H1 (cell line): ENCODE results near the gene ERMARD. TPM values are rescaled to one million over a fixed set of nuclear protein-coding genes. Genes with fewer than 3 reads are reported as not detected.

ENCODE experiments used
- CTCF ChIA-PET: fragments of 300-600 bp; sonication (Branson Sonifier 250); formaldehyde crosslinking; loops from one replicate; lab custom pipeline; 2021; ENCODE audit not compliant: partially characterized antibody; lab: Charles Lee
- POLR2A ChIA-PET: fragments of 300-600 bp; sonication (Branson Sonifier 250); formaldehyde crosslinking; loops from one replicate; lab custom pipeline; 2021; ENCODE audit warnings: inconsistent platforms; ENCODE audit not compliant: partially characterized antibody; lab: Charles Lee
- DNase-seq, 2 experiments: peaks; one replicate each; pipeline versions ENCODE4 v3.0.0 to v3.0.0-alpha.2; 2010 to 2022; ENCODE audit warnings: low spot score in 2 of 2, low read depth in 1 of 2, mixed read lengths in 1 of 2
- FAIRE-seq: peaks from 2 replicates; lab custom pipeline; 2011; peaks lifted over from hg19 to GRCh38; lab: Jason Lieb, UNC
- H2AFZ ChIP-seq: 2 replicates; pipeline ENCODE4 v1.8.1; 2012; ENCODE audit warnings: low read length, inconsistent platforms
- H2AK5ac ChIP-seq: 2 replicates; pipeline ENCODE4 v1.6.1; 2013; ENCODE audit warnings: low read depth, low read length
- H2BK120ac ChIP-seq: replicated peaks from 2 replicates; pipeline ENCODE3; 2013; ENCODE audit warnings: low read depth, low read length, inconsistent platforms
- H2BK12ac ChIP-seq: 2 replicates; pipeline ENCODE4 v1.6.1; 2013; ENCODE audit warnings: low read depth, low read length
- H2BK15ac ChIP-seq: 2 replicates; pipeline ENCODE4 v1.6.1; 2013; ENCODE audit warnings: low read length
- H2BK20ac ChIP-seq: 2 replicates; pipeline ENCODE4 v1.6.1; 2013; ENCODE audit warnings: low read length
- H2BK5ac ChIP-seq: 2 replicates; pipeline ENCODE4 v1.6.1; 2013; ENCODE audit warnings: low read depth, low read length
- H3K14ac ChIP-seq: 2 replicates; pipeline ENCODE4 v1.6.1; 2013; ENCODE audit warnings: inconsistent platforms; ENCODE audit not compliant: insufficient read length
- H3K18ac ChIP-seq: 2 replicates; pipeline ENCODE4 v1.6.1; 2013; ENCODE audit warnings: low read length; ENCODE audit errors: extremely low read depth
- H3K23ac ChIP-seq: 2 replicates; pipeline ENCODE4 v1.6.1; 2013; ENCODE audit warnings: inconsistent platforms; ENCODE audit not compliant: insufficient read length
- H3K23me2 ChIP-seq: 2 replicates; pipeline ENCODE4 v1.6.1; 2013; ENCODE audit warnings: low read depth, low read length
- H3K27ac ChIP-seq: 2 replicates; pipeline ENCODE4 v1.6.1; 2011; ENCODE audit warnings: low read depth, low read length, inconsistent platforms
- H3K27me3 ChIP-seq, 4 experiments: replicated peaks in 1 of 4; 1 replicate in 1 of 4; 2 replicates in 3 of 4; pipeline versions ENCODE4 v1.6.1 to v1.8.1; 2011 to 2013; ENCODE audit warnings: low read length in 3 of 4, mild to moderate bottlenecking in 3 of 4, inconsistent platforms in 2 of 4, mixed read lengths in 2 of 4, moderate library complexity in 1 of 4; ENCODE audit not compliant: control insufficient read depth in 3 of 4, insufficient read depth in 3 of 4; ENCODE audit errors: extremely low read depth in 1 of 4
- H3K36me3 ChIP-seq, 4 experiments: 2 replicates each; pipeline versions ENCODE4 v1.6.1 to v1.8.1; 2011 to 2013; ENCODE audit warnings: mild to moderate bottlenecking in 4 of 4, low read length in 3 of 4, moderate library complexity in 2 of 4, control low read depth in 1 of 4, inconsistent platforms in 1 of 4; ENCODE audit not compliant: insufficient read depth in 4 of 4, control insufficient read depth in 2 of 4
- H3K4ac ChIP-seq: replicated peaks from 2 replicates; pipeline ENCODE3; 2013; ENCODE audit warnings: low read length, low read depth, mixed read lengths, inconsistent platforms; ENCODE audit not compliant: insufficient read length
- H3K4me1 ChIP-seq, 4 experiments: replicated peaks in 1 of 4; 1 replicate in 1 of 4; 2 replicates in 3 of 4; pipeline versions ENCODE4 v1.6.1 to v1.8.1; 2011 to 2013; ENCODE audit warnings: low read length in 3 of 4, inconsistent platforms in 2 of 4, mixed read lengths in 1 of 4; ENCODE audit not compliant: insufficient read depth in 4 of 4, control insufficient read depth in 3 of 4
- H3K4me2 ChIP-seq, 2 experiments: 2 replicates each; pipeline versions ENCODE4 v1.6.1 to v1.8.1; 2011 to 2013; ENCODE audit warnings: low read depth in 2 of 2, low read length in 2 of 2, control low read depth in 1 of 2, inconsistent platforms in 1 of 2, mild to moderate bottlenecking in 1 of 2; ENCODE audit not compliant: insufficient read depth in 1 of 2
- H3K4me3 ChIP-seq, 4 experiments: fragments of 200-600, 300-600 bp in 1 of 4; sonication (generic), shearing (Covaris generic), sonication (Bioruptor Twin) in 1 of 4; 2 replicates each; pipeline versions ENCODE4 v1.5.1 to v1.8.1; 2011 to 2016; ENCODE audit warnings: low read length in 4 of 4, low read depth in 3 of 4, control low read depth in 2 of 4, inconsistent platforms in 2 of 4, mild to moderate bottlenecking in 2 of 4, mixed read lengths in 1 of 4, moderate library complexity in 1 of 4; ENCODE audit not compliant: insufficient read depth in 2 of 4; ENCODE audit errors: extremely low read depth in 1 of 4
- H3K56ac ChIP-seq: replicated peaks from 2 replicates; pipeline ENCODE3; 2013; ENCODE audit warnings: low read depth, mild to moderate bottlenecking, mixed read lengths, low read length, inconsistent platforms; ENCODE audit not compliant: insufficient read length
- H3K79me1 ChIP-seq: 2 replicates; pipeline ENCODE4 v1.6.1; 2013; ENCODE audit warnings: low read depth, low read length, control low read depth
- H3K79me2 ChIP-seq, 2 experiments: 2 replicates each; pipeline versions ENCODE4 v1.6.1 to v1.8.1; 2012 to 2013; ENCODE audit warnings: low read length in 2 of 2, mild to moderate bottlenecking in 2 of 2, inconsistent platforms in 1 of 2; ENCODE audit not compliant: insufficient read depth in 2 of 2, control insufficient read depth in 1 of 2
- H3K9ac ChIP-seq, 4 experiments: replicated peaks in 1 of 4; 1 replicate in 1 of 4; 2 replicates in 3 of 4; pipeline versions ENCODE4 v1.6.1 to v1.8.1; 2011 to 2013; ENCODE audit warnings: low read depth in 3 of 4, low read length in 3 of 4, control low read depth in 2 of 4, mild to moderate bottlenecking in 2 of 4, moderate library complexity in 2 of 4, inconsistent platforms in 1 of 4; ENCODE audit errors: extremely low read depth in 1 of 4
- H3K9me3 ChIP-seq, 2 experiments: 2 replicates each; pipeline versions ENCODE4 v1.6.1 to v1.8.1; 2012 to 2013; ENCODE audit warnings: mild to moderate bottlenecking in 2 of 2, moderate library complexity in 2 of 2, control low read depth in 1 of 2, inconsistent platforms in 1 of 2, low read depth in 1 of 2, low read length in 1 of 2, mixed read lengths in 1 of 2; ENCODE audit not compliant: insufficient read depth in 2 of 2
- H4K20me1 ChIP-seq, 2 experiments: replicated peaks in 1 of 2; 2 replicates each; pipeline versions ENCODE3 to v1.8.1; 2011 to 2013; ENCODE audit warnings: inconsistent platforms in 2 of 2, low read length in 2 of 2, mild to moderate bottlenecking in 1 of 2; ENCODE audit not compliant: insufficient read depth in 2 of 2, control insufficient read depth in 1 of 2
- H4K5ac ChIP-seq: 2 replicates; pipeline ENCODE4 v1.6.1; 2013; ENCODE audit warnings: low read length, low read depth, mixed read lengths, inconsistent platforms; ENCODE audit not compliant: insufficient read length
- H4K8ac ChIP-seq: 2 replicates; pipeline ENCODE4 v1.8.0; 2013; ENCODE audit warnings: mild to moderate bottlenecking, moderate library complexity, low read length, inconsistent platforms; ENCODE audit not compliant: insufficient read depth; ENCODE audit errors: extremely low read depth
- H4K91ac ChIP-seq: replicated peaks from 2 replicates; pipeline ENCODE3; 2013; ENCODE audit warnings: low read length, mixed read lengths, inconsistent platforms; ENCODE audit not compliant: insufficient read length
- CBX8 ChIP-seq: fragments of 300-800, 300-1000 bp; sonication (generic); IDR thresholded peaks from 2 replicates; pipeline ENCODE4 v1.7.1; 2016; ENCODE audit warnings: low read depth, low read length, borderline replicate concordance
- EZH2 ChIP-seq: fragments of 200-600 bp; sonication (generic); IDR thresholded peaks from 2 replicates; pipeline ENCODE4 v1.7.1; 2012; ENCODE audit warnings: low read depth, mild to moderate bottlenecking, moderate library complexity, low read length, inconsistent platforms; ENCODE audit not compliant: severe bottlenecking
- HDAC2 ChIP-seq, 2 experiments: fragments of 300-600 bp in 1 of 2; sonication (generic) in 1 of 2; IDR thresholded peaks; 2 replicates each; pipeline ENCODE4 v1.6.1; 2011 to 2012; ENCODE audit warnings: low read depth in 2 of 2, low read length in 2 of 2, mild to moderate bottlenecking in 2 of 2, moderate library complexity in 2 of 2, borderline replicate concordance in 1 of 2, inconsistent platforms in 1 of 2
- KDM1A ChIP-seq: fragments of 200-600, 300-600 bp; sonication (generic); IDR thresholded peaks from 2 replicates; pipeline ENCODE4 v1.7.1; 2016; ENCODE audit warnings: mild to moderate bottlenecking, low read length, borderline replicate concordance
- POLR2A ChIP-seq, 2 experiments: IDR thresholded peaks; 1 replicate in 1 of 2; 2 replicates in 1 of 2; pipeline ENCODE4 v1.6.1; 2011; ENCODE audit warnings: low read depth in 2 of 2, low read length in 2 of 2, mild to moderate bottlenecking in 2 of 2; ENCODE audit errors: control extremely low read depth in 1 of 2
- RAD21 ChIP-seq, 2 experiments: IDR thresholded peaks in 1 of 2; conservative IDR thresholded peaks in 1 of 2; 2 replicates each; pipeline ENCODE4 v1.6.1; 2011; ENCODE audit warnings: low read depth in 2 of 2, low read length in 2 of 2, improper control_type of control experiment in 1 of 2, inconsistent platforms in 1 of 2, mild to moderate bottlenecking in 1 of 2, moderate library complexity in 1 of 2
- TAF1 ChIP-seq: IDR thresholded peaks from 2 replicates; pipeline ENCODE4 v1.6.1; 2011; ENCODE audit warnings: mild to moderate bottlenecking, low read depth, low read length
- TCF12 ChIP-seq: IDR thresholded peaks from 2 replicates; pipeline ENCODE4 v1.6.1; 2011; ENCODE audit warnings: low read depth, mild to moderate bottlenecking, low read length
- USF2 ChIP-seq: IDR thresholded peaks from 2 replicates; pipeline ENCODE4 v1.6.1; 2011; ENCODE audit warnings: low read length, improper control_type of control experiment
- YY1 ChIP-seq: IDR thresholded peaks from 2 replicates; pipeline ENCODE4 v1.6.1; 2011; ENCODE audit warnings: low read depth, mild to moderate bottlenecking, low read length
- WGBS, 2 experiments: shearing (Covaris generic) in 1 of 2; methylation state at CpG; one replicate each; pipeline versions ENCODE4 v1.1.6 to v1.1.7; 2013 to 2015; ENCODE audit warnings: low lambda C conversion rate in 2 of 2, mixed read lengths in 2 of 2, inconsistent platforms in 1 of 2, low coverage in 1 of 2, missing lambda C conversion rate in 1 of 2; ENCODE audit not compliant: insufficient replicate concordance in 2 of 2, insufficient coverage in 1 of 2, insufficient read length in 1 of 2; ENCODE audit errors: extremely low coverage in 1 of 2, missing lambda C conversion rate in 1 of 2; 5-methylcytosine and 5-hydroxymethylcytosine counted together
- polyA plus RNA-seq, 7 experiments: library from polyadenylated mRNA; depleted of rRNA in 3 of 7; stranded (reverse) in 5 of 7; unstranded in 2 of 7; fragments of >200 nt in 5 of 7; fragments of 200-250 nt in 2 of 7; gene quantifications; 1 replicate in 5 of 7; 2 replicates in 1 of 7; 4 replicates in 1 of 7; pipeline versions ENCODE4 v1.2.1 to v1.2.3, GENCODE V29; 2011 to 2013; ENCODE audit warnings: missing spikeins in 2 of 7, mixed read lengths in 2 of 7
- total RNA-seq: library from RNA; stranded (reverse); fragmentation: NEBNext Ultra II Directional; extraction: Animal tissue kit (Norgen Biotek cat#: 25700); gene quantifications from 2 replicates; pipeline ENCODE4 v1.2.1, GENCODE V29; 2021

ERMARD gene
- total and polyA plus RNA-seq, 2 of the 8 experiments (the other 6 are each of a cell fraction or from before 2014, with no cell fraction given): 12.2 to 25.6 TPM

GRCh38 chr6:169779896-169780295, 28.5 kb downstream of the ERMARD start:
- Histone ChIP-seq H3K36me3 (peaks cover 0 to 3% (median 0%) of the 10 kb centered on the region in 4 experiments; a peak in 1 of 8 replicates), H3K4me3 (no peak overlapping the region), H2BK15ac (no peak overlapping the region), H2BK120ac (no peak overlapping the region), H4K5ac (no peak overlapping the region), H3K79me2 (no peaks in the 10 kb centered on the region), H2AFZ (no peak overlapping the region), H2BK5ac (no peak overlapping the region), H4K8ac (no peak overlapping the region), H3K9ac (no peak overlapping the region), H2AK5ac (no peak overlapping the region), H2BK12ac (no peak overlapping the region), H3K18ac (no peak overlapping the region), H2BK20ac (no peak overlapping the region), H3K14ac (no peak overlapping the region), H3K9me3 (no peaks in the 10 kb centered on the region), H4K20me1 (peaks cover 0 to 2% of the 10 kb centered on the region in 2 experiments), H3K23ac (no peak overlapping the region), H3K27ac (no peak overlapping the region), H4K91ac (no peak overlapping the region), H3K4ac (no peak overlapping the region), H3K56ac (no peak overlapping the region), H3K23me2 (no peaks in the 10 kb centered on the region), H3K27me3 (no peaks in the 10 kb centered on the region), H3K4me1 (no peaks in the 10 kb centered on the region), H3K79me1 (no peaks in the 10 kb centered on the region), H3K4me2 (no peak overlapping the region)
- POLR2A ChIA-PET: no interaction called here
- DNase-seq (peak in 1 of 2 experiments; percentile 6), FAIRE-seq (no peak)
- CTCF ChIA-PET: interaction anchor here (0.8 to 1.1 kb wide), 2 partner anchors 10 to 749 kb away, joined by 3 to 5 read pairs; no protein-coding TSS in a partner anchor
- 86% methylated on average over 5 of the region's 5 CpGs; no CpG with 5 or more reads in 1 of the 2 experiments for WGBS, 2 experiments
- no peak for TF ChIP-seq EZH2
- TF ChIP-seq HDAC2 (IDR thresholded peaks at IDR 0.05; ENCODE audit: borderline replicate concordance in 1 of 2, low read depth in 2 of 2, low read length in 2 of 2): no peak
- no peak for TF ChIP-seq POLR2A (IDR thresholded peaks at IDR 0.05; ENCODE audit: control extremely low read depth in 1 of 2, low read depth in 2 of 2, low read length in 2 of 2)
- no peak for TF ChIP-seq YY1
- TF ChIP-seq TCF12: no peak
- TF ChIP-seq KDM1A: no peak
- no peak for TF ChIP-seq RAD21 (IDR thresholded peaks at IDR 0.05 in 1 of 2, conservative IDR thresholded peaks at IDR 0.05 in 1 of 2; ENCODE audit: low read depth in 2 of 2, low read length in 2 of 2)
- TF ChIP-seq USF2: no peak
- TF ChIP-seq TAF1: no peak
- no peak for TF ChIP-seq CBX8
